Loucy (cell line): ENCODE results near the gene TENT4B.

Source experiments
- EZH2phosphoT487 ChIP-seq: fragments of 200-600 bp; IDR thresholded peaks from 2 replicates; pipeline ENCODE4 v1.6.1; 2018; ENCODE audit warnings: antibody characterized with exemption, mild to moderate bottlenecking, moderate library complexity, borderline replicate concordance
- TF ChIP-seq, protein P1 (sequence below): fragments of 200-600 bp; sonication (generic); conservative IDR thresholded peaks from 2 replicates; pipeline ENCODE4 v1.5.1; 2014; ENCODE audit warnings: mild to moderate bottlenecking, antibody characterized with exemption, low read length

DNA sequence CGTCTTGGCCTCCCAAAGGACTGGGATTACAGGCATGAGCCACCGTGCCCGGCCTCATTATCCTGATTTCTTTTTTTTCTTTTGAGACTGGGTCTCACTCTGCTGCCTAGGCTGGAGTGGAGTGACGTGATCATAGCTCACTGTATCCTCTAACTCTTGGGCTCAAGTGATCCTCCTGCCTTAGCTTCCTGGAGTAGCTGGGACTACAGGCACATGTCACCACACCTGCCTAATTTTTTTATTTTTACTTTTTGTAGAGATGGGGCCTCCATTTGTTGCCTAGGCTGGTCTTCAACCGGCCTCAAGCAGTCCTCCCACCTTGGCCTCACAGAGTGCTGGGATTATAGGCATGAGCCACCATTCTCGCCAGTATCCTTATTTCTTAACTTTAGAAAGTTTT is 3.5 kb downstream of the TENT4B start:
- TF ChIP-seq, protein P1, sequence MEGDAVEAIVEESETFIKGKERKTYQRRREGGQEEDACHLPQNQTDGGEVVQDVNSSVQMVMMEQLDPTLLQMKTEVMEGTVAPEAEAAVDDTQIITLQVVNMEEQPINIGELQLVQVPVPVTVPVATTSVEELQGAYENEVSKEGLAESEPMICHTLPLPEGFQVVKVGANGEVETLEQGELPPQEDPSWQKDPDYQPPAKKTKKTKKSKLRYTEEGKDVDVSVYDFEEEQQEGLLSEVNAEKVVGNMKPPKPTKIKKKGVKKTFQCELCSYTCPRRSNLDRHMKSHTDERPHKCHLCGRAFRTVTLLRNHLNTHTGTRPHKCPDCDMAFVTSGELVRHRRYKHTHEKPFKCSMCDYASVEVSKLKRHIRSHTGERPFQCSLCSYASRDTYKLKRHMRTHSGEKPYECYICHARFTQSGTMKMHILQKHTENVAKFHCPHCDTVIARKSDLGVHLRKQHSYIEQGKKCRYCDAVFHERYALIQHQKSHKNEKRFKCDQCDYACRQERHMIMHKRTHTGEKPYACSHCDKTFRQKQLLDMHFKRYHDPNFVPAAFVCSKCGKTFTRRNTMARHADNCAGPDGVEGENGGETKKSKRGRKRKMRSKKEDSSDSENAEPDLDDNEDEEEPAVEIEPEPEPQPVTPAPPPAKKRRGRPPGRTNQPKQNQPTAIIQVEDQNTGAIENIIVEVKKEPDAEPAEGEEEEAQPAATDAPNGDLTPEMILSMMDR, result no peak
- TF ChIP-seq EZH2phosphoT487, result no peak
